ENCODE measurements around the gene MAP6. TPM values are rescaled to one million over a fixed set of nuclear protein-coding genes. Genes with fewer than 3 reads are reported as not detected.

MAP6 gene
- polyA plus RNA-seq, 4 donors: 8.3 to 12.5 (median 9.6) TPM

- DNase-seq (ENCODE audit: low read depth in 4 of 4, low spot score in 3 of 4): no peak
Observed at GRCh38 chr11:75557666-75558494, 111.0 kb downstream of the MAP6 start.

- DNase-seq (ENCODE audit: low read depth in 4 of 4, low spot score in 3 of 4): no peak
Observed at GRCh38 chr11:75556275-75556674, 112.6 kb downstream of the MAP6 start.

GRCh38 chr11:75555079-75555811 lies 113.6 kb downstream of the MAP6 start:
- no peak for DNase-seq (ENCODE audit: low read depth in 4 of 4, low spot score in 3 of 4)

- peak; percentile 82 to 87 (median 84) for DNase-seq (ENCODE audit: low read depth in 4 of 4, low spot score in 3 of 4)
Observed at GRCh38 chr11:75554258-75555022, 114.4 kb downstream of the MAP6 start.

- DNase-seq (ENCODE audit: low read depth in 4 of 4, low spot score in 3 of 4): no peak
Observed at GRCh38 chr11:75553889-75554257, 115.0 kb downstream of the MAP6 start.

GRCh38 chr11:75553182-75553581 lies 115.7 kb downstream of the MAP6 start:
- DNase-seq (ENCODE audit: low read depth in 4 of 4, low spot score in 3 of 4): no peak

- DNase-seq (ENCODE audit: low read depth in 4 of 4, low spot score in 3 of 4): no peak
Observed at GRCh38 chr11:75549370-75549958, 119.4 kb downstream of the MAP6 start.

GRCh38 chr11:75548595-75549272 lies 120.1 kb downstream of the MAP6 start:
- no peak for DNase-seq (ENCODE audit: low read depth in 4 of 4, low spot score in 3 of 4)

- peak in 1 of 4 donors; percentile 63 for DNase-seq (ENCODE audit: low read depth in 4 of 4, low spot score in 3 of 4)
Observed at GRCh38 chr11:75547617-75548058, 121.2 kb downstream of the MAP6 start.

GRCh38 chr11:75547177-75547576 lies 121.7 kb downstream of the MAP6 start:
- no peak for DNase-seq (ENCODE audit: low read depth in 4 of 4, low spot score in 3 of 4)

- DNase-seq (ENCODE audit: low read depth in 4 of 4, low spot score in 3 of 4): no peak
Observed at GRCh38 chr11:75543806-75544205, 125.0 kb downstream of the MAP6 start.

- DNase-seq (ENCODE audit: low read depth in 4 of 4, low spot score in 3 of 4): no peak
Observed at GRCh38 chr11:75542088-75542438, 126.8 kb downstream of the MAP6 start.

GRCh38 chr11:75541193-75542087 lies 127.4 kb downstream of the MAP6 start:
- DNase-seq (ENCODE audit: low read depth in 4 of 4, low spot score in 3 of 4): no peak

GRCh38 chr11:75539459-75540334 lies 129.1 kb downstream of the MAP6 start:
- DNase-seq (ENCODE audit: low read depth in 4 of 4, low spot score in 3 of 4): no peak

GRCh38 chr11:75538150-75538942 lies 130.5 kb downstream of the MAP6 start:
- no peak for DNase-seq (ENCODE audit: low read depth in 4 of 4, low spot score in 3 of 4)

- no peak for DNase-seq (ENCODE audit: low read depth in 4 of 4, low spot score in 3 of 4)
Observed at GRCh38 chr11:75537740-75538139, 131.1 kb downstream of the MAP6 start.

Measured in left renal pelvis (tissue), 4 donors.